KOPT-K1 (cell line): ENCODE measurements around the gene GSTM2.
"Not testable (repeated sequence)": the region's sequence is repeated elsewhere in the genome, so short reads cannot be mapped to it uniquely, and the experiment has no call there.

Source experiments
- H3K27ac ChIP-seq: fragments of 200-600 bp; sonication (generic); 2 replicates; pipeline ENCODE4 v1.5.1; 2016; ENCODE audit warnings: antibody characterized with exemption, mild to moderate bottlenecking, low read depth, low read length; ENCODE audit not compliant: poor library complexity, severe bottlenecking
- H3K36me3 ChIP-seq: fragments of 200-600 bp; sonication (generic); 2 replicates; pipeline ENCODE4 v1.5.1; 2017; ENCODE audit warnings: antibody characterized with exemption, mild to moderate bottlenecking, low read length, moderate library complexity; ENCODE audit not compliant: insufficient read depth
- H3K9me3 ChIP-seq: fragments of 200-600 bp; sonication (generic); 2 replicates; pipeline ENCODE4 v1.5.1; 2017; ENCODE audit warnings: antibody characterized with exemption, low read length, mild to moderate bottlenecking; ENCODE audit not compliant: insufficient read depth, poor library complexity, severe bottlenecking

Gene GSTM2

DNA sequence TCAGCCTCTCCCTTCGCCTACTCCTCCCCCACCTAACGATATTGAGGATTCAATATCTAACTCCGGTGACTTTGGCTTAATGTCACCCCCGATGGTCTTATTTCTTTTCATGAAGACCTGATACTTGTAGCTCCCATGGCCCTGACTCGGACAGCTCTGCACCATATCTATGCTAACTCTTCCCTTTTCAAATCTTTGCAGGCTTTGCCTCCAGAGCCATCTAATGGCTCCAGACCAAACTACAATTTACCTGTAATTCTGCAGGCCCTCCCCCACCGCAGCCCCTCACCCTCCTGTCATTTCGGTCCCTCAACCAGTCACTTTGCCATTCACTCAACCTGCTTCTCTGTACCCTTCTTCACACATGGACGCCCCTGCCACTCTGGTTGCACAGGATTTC, 36.3 kb downstream of the GSTM2 start:
- peaks cover 33% of the 10 kb centered on the region for H3K9me3 ChIP-seq
- H3K27ac ChIP-seq, result no peak overlapping the region
- no peaks in the 10 kb centered on the region for H3K36me3 ChIP-seq

DNA sequence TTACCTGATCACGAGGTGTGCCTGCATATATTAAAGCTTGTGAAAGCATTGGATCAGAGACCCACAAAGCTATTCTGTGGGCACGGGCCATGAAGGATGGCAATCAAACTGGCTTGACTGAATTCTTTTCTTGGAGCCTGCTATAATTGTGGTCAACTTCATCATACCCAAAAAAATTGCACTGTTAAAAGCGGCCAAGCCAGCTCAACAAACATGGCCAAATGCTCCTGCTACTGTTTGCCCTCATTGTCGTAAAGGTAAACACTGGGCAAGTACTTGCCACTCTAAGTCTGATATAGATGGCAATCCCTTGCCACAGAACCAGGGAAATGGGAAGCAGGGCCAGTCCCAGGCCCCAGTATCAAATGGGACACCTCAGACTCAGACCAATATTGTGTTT, 37.6 kb downstream of the GSTM2 start:
- peaks cover 35% of the 10 kb centered on the region for H3K9me3 ChIP-seq
- no peak overlapping the region for H3K27ac ChIP-seq
- H3K36me3 ChIP-seq, result no peaks in the 10 kb centered on the region

- not testable (repeated sequence) for H3K36me3 ChIP-seq, H3K27ac ChIP-seq
- H3K9me3 ChIP-seq, result peaks cover 23% of the 10 kb centered on the region
Observed at GRCh38 chr1:109708949-109709348, 41.1 kb downstream of the GSTM2 start.

DNA sequence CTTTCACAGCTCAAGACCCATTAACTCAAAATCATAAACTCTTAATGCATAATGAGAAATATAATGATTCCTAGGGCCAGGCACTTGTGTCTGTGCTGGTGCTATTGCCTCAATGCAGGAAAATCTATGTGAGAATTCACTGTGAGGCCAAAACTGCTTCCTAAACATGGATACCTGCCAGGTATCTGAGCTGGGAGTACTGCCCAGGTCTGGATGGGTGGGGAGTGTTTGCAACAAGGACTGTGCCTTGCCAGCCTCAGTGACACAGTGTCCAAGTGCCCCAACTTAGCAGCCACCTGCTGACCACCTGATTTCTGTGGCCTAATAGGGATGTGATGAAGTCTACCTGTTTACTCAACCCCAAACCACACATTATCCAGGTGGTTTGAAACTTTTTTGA, 42.0 kb downstream of the GSTM2 start:
- not testable (repeated sequence) for H3K36me3 ChIP-seq, H3K27ac ChIP-seq
- H3K9me3 ChIP-seq, result peaks cover 15% of the 10 kb centered on the region

GRCh38 chr1:109711593-109712320, 43.9 kb downstream of the GSTM2 start, which contains the start of gene GSTM5:
TSS of gene GSTM5 (plus strand) at chr1:109712251. CDS start at chr1:109712313, 62 bp downstream.
- not testable (repeated sequence) for H3K36me3 ChIP-seq, H3K27ac ChIP-seq
- H3K9me3 ChIP-seq, result peaks cover 15% of the 10 kb centered on the region

DNA sequence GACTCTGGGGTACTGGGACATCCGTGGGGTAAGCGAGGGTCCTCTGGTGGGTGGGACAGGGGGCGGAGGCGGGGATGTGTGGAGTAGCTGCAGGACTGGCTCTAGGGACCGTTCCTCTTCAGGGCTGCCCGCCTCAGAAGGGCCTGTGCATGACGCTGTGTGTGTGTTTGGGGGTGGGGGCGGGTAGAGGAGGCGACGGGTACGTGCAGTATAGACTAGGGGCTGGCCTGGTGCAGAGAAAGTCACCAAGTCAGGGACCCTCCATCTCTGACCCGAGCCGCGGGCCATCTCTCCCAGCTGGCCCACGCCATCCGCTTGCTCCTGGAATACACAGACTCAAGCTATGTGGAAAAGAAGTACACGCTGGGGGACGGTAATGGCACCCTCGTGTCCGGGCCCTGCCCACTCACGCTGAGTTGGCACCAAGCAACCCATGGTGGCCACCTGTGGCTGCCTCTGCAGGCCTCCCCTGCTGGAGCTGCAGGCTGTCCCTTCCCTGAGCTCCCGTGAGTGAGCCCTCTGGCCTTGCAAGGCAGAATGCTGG, 44.5 kb downstream of the GSTM2 start:
- no peaks in the 10 kb centered on the region for H3K36me3 ChIP-seq
- H3K27ac ChIP-seq, result no peak overlapping the region

DNA sequence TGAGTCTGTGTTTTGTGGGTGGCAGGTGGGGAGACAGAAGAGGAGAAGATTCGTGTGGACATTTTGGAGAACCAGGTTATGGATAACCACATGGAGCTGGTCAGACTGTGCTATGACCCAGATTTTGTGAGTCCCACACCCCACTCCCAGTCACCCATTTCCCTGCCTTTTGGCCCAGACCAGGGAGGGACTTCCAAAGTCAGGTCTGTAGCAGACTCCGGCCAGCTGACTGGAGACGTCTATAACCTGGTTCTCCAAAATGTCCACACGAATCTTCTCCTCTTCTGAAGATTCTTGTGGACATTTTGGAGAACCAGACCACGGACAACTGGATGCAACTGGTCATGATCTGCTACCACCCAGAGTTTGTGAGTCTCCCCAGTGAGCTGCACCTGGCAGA, 45.8 kb downstream of the GSTM2 start:
- H3K36me3 ChIP-seq, result no peaks in the 10 kb centered on the region
- H3K27ac ChIP-seq, result no peak overlapping the region
- peaks cover 8% of the 10 kb centered on the region for H3K9me3 ChIP-seq

More for the DNA sequence above, 44.5 kb downstream of the GSTM2 start:
- H3K9me3 ChIP-seq, result peaks cover 15% of the 10 kb centered on the region

DNA sequence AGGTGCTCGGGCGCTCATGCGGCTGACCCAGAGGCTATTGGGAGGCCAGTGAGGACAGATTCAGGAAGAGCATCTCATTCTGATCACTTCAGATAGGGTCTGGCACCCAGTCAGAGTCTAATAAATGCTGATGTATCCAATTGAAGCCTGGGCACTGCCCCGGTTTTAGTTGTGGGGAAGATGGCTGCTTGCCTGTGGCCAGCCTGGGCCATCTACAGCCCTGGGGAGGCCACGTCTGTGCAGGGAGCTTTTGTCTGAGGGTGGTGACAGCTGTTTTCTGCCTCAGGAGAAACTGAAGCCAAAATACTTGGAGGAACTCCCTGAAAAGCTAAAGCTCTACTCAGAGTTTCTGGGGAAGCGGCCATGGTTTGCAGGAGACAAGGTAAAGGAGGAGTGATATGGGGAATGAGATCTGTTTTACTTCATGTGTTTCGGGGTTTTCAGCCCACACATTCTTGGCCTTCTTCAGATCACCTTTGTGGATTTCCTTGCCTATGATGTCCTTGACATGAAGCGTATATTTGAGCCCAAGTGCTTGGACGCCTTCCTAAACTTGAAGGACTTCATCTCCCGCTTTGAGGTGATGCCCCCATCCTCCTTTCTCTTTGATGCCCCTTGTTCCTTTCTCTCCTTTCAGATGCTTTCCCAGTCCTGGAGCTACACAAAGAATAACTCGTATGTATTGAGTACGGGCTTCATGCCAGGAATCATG, 47.0 kb downstream of the GSTM2 start:
- Histone ChIP-seq H3K27ac (no peak overlapping the region), H3K36me3 (no peaks in the 10 kb centered on the region), H3K9me3 (no peaks in the 10 kb centered on the region)

DNA sequence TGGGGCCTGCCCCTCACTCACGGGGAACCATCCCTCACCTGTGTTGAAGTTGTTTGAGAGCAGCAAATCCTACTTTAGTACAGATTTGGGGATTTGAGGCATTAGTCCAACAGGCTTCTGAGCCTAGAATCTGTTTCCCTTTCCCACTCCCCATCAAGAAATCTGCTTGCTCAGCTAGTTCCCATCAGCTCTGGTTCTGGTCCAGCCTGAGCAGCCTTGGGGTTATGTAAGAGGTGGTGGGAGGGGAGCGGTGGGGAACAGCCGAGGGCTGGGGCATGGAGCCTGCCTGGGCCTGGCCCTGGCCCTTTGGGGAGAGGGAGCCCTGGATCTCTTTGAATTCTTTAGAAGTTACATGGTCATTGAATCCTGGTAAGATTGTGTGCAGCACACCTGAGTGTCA, 48.3 kb downstream of the GSTM2 start:
- Histone ChIP-seq H3K9me3 (no peaks in the 10 kb centered on the region), H3K27ac (no peak overlapping the region), H3K36me3 (no peaks in the 10 kb centered on the region)

GRCh38 chr1:109716570-109717090, 48.8 kb downstream of the GSTM2 start:
- Histone ChIP-seq H3K36me3 (no peaks in the 10 kb centered on the region), H3K27ac (no peak overlapping the region), H3K9me3 (no peaks in the 10 kb centered on the region)

DNA sequence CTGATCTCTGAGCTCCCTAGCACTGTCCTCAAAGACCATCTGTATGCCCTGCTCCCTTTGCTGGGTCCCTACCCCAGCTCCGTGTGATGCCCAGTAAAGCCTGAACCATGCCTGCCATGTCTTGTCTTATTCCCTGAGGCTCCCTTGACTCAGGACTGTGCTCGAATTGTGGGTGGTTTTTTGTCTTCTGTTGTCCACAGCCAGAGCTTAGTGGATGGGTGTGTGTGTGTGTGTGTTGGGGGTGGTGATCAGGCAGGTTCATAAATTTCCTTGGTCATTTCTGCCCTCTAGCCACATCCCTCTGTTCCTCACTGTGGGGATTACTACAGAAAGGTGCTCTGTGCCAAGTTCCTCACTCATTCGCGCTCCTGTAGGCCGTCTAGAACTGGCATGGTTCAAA, 49.9 kb downstream of the GSTM2 start:
- Histone ChIP-seq H3K27ac (no peak overlapping the region), H3K36me3 (no peaks in the 10 kb centered on the region), H3K9me3 (no peaks in the 10 kb centered on the region)

- no peak overlapping the region for H3K27ac ChIP-seq
- no peaks in the 10 kb centered on the region for H3K36me3 ChIP-seq
- H3K9me3 ChIP-seq, result no peaks in the 10 kb centered on the region
Observed at GRCh38 chr1:109718495-109718894, 50.6 kb downstream of the GSTM2 start.

- no peaks in the 10 kb centered on the region for H3K36me3 ChIP-seq
- H3K9me3 ChIP-seq, result no peaks in the 10 kb centered on the region
- no peak overlapping the region for H3K27ac ChIP-seq
Observed at GRCh38 chr1:109719337-109719837, 51.5 kb downstream of the GSTM2 start.

DNA sequence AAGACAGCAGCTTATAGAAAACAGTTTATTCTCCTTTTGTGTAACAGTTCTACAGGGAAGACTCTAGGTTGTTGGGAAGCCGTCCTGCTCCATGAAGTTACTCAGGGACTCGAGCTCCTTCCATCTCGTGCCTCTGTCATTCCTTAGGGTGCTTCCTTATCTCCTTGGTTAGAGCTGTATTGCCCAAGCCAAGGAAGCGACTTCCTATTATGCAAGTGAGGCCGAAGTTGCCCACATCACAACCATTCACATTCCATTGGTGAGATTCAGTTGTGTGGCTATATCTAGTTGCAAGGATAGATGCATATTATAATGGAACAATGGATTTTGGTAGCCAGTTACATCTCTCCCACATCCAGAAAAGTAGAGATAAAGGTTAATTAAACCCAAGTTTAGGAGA, 53.2 kb downstream of the GSTM2 start:
- Histone ChIP-seq H3K36me3 (no peaks in the 10 kb centered on the region), H3K27ac (no peak overlapping the region), H3K9me3 (peaks cover 3% of the 10 kb centered on the region)

DNA sequence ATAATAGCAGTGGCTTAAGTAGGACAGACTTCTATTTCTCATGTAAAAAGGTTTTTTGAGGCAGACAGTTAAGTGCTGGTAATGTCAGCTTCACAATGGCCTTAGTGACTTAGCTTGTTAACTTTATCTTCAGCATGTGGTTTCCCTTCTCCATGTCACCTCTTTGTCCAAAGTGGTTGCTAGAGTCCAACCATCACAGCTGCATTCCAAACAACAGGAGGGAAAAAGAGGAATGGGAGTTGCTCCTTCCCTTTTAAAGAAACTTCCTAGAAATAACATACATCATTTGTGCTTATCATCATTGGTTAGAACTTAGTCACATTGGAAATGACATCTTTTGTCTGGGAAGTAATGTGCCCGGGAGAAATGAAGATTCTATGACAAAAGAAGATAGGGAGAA, 54.1 kb downstream of the GSTM2 start:
- Histone ChIP-seq H3K27ac (no peak overlapping the region), H3K9me3 (peaks cover 3% of the 10 kb centered on the region), H3K36me3 (no peaks in the 10 kb centered on the region)
